Adrenal gland (tissue), 12 donors: Measurements from ENCODE around the gene RFT1. TPM values are rescaled to one million over a fixed set of nuclear protein-coding genes. Genes with fewer than 3 reads are reported as not detected.

ENCODE experiments used
- DNase-seq, 7 donors: peaks; one replicate each; pipeline ENCODE4 v3.0.0-alpha.2; 2019 to 2020
- H3K27ac ChIP-seq, 5 donors: fragments of 200-600 bp; sonication (generic) in 4 of 5; 1 replicate in 3 of 5; 2 replicates in 2 of 5; pipeline versions ENCODE4 v1.5.1 to v1.8.0; 2016 to 2020; ENCODE audit warnings: mild to moderate bottlenecking in 1 of 5
- H3K27me3 ChIP-seq: fragments of 200-600 bp; 2 replicates; pipeline ENCODE4 v1.8.0; 2021
- H3K36me3 ChIP-seq, 2 donors: fragments of 200-600 bp; replicated peaks in 1 of 2; 1 replicate in 1 of 2; 2 replicates in 1 of 2; pipeline versions ENCODE4 v1.5.1 to v1.8.0; 2018 to 2022
- H3K4me1 ChIP-seq, 2 donors: fragments of 200-600 bp; replicated peaks in 1 of 2; 1 replicate in 1 of 2; 2 replicates in 1 of 2; pipeline versions ENCODE4 v1.5.1 to v1.8.0; 2018 to 2021
- H3K4me3 ChIP-seq, 4 donors: fragments of 200-600 bp; sonication (generic) in 3 of 4; one replicate each; pipeline ENCODE4 v1.5.1; 2016 to 2018
- H3K9me3 ChIP-seq, 3 donors: fragments of 200-600 bp; sonication (generic) in 1 of 3; replicated peaks in 1 of 3; 1 replicate in 2 of 3; 2 replicates in 1 of 3; pipeline versions ENCODE4 v1.5.1 to v1.8.0; 2016 to 2021
- POLR2A ChIP-seq, 2 donors: fragments of 450-650 bp; IDR thresholded peaks; one replicate each; pipeline ENCODE4 v1.6.1; 2017; ENCODE audit warnings: antibody characterized with exemption in 2 of 2, mild to moderate bottlenecking in 2 of 2, moderate library complexity in 1 of 2
- WGBS, 4 donors: extraction: QIAGEN DNeasy Blood & Tissue Kit in 2 of 4; methylation state at CpG; one replicate each; pipeline versions ENCODE4 v1.1.5 to v1.1.7; 2013 to 2017; 5-methylcytosine and 5-hydroxymethylcytosine counted together
- intact Hi-C, 2 donors: fragments of 100-400 bp; cut with DNase I; formaldehyde crosslinking; loops; one replicate each; pipeline versions ENCODE4 v1.14.1 to v1.15.0; 2022 to 2023
- polyA plus RNA-seq, 3 donors: library from polyadenylated mRNA; stranded (reverse); fragments of 200-250 nt in 2 of 3; fragments of 350-450 nt in 1 of 3; fragmentation: Illumina TruSeq in 1 of 3; extraction: RNeasy Lipid Tissue Mini Kit (QIAGEN cat#74804) in 1 of 3; gene quantifications; one replicate each; pipeline ENCODE4 v1.2.3, GENCODE V29; 2013 to 2014
- total RNA-seq, 9 donors: library from RNA; depleted of rRNA in 4 of 9; stranded (reverse); fragments of >200 nt in 4 of 9; fragments of 120-200 nt in 1 of 9; fragmentation: NEBNext Ultra II Directional in 1 of 9; extraction: Animal tissue kit (Norgen Biotek cat#: 25700) in 1 of 9; gene quantifications; one replicate each; pipeline versions ENCODE4 v1.1.0 to v1.2.4, GENCODE V29; 2013 to 2023
- TF ChIP-seq, protein P1 (sequence below), 6 experiments: fragments of 450-650 bp in 4 of 6; fragments of 200-600 bp in 2 of 6; sonication (generic) in 1 of 6; IDR thresholded peaks; 1 replicate in 5 of 6; 2 replicates in 1 of 6; pipeline versions ENCODE4 v1.5.1 to v1.8.0; 2016 to 2021; ENCODE audit warnings: antibody characterized with exemption in 6 of 6, mild to moderate bottlenecking in 2 of 6, moderate library complexity in 1 of 6
- donor health status: healthy with polysubstance abuse.
- donor health status: Bipolar disorder and iron deficiency.
- donor health status: DM: yes; HTN: yes; CAD: no.
- donor health status: DM: no; HTN: no; CAD: no.
- donor health status: DM: no; HTN: no; CAD: no.
- donor health status: DM: yes; HTN: yes; CAD: no.

Gene RFT1
- total and polyA plus RNA-seq, 12 donors: 6.7 to 34.5 (median 20.4) TPM

- no peak overlapping the region for H3K27ac ChIP-seq
- H3K36me3 ChIP-seq: no peaks in the 10 kb centered on the region
- H3K27me3 ChIP-seq: no peaks in the 10 kb centered on the region
- no peaks in the 10 kb centered on the region for H3K9me3 ChIP-seq
- WGBS, 4 donors: 70 to 88% (median 79%) methylated on average over 8 of the region's 8 CpGs
- intact Hi-C loops: no loop called here
- no peak for TF ChIP-seq POLR2A (IDR thresholded peaks at IDR 0.05)
- TF ChIP-seq, protein P1, sequence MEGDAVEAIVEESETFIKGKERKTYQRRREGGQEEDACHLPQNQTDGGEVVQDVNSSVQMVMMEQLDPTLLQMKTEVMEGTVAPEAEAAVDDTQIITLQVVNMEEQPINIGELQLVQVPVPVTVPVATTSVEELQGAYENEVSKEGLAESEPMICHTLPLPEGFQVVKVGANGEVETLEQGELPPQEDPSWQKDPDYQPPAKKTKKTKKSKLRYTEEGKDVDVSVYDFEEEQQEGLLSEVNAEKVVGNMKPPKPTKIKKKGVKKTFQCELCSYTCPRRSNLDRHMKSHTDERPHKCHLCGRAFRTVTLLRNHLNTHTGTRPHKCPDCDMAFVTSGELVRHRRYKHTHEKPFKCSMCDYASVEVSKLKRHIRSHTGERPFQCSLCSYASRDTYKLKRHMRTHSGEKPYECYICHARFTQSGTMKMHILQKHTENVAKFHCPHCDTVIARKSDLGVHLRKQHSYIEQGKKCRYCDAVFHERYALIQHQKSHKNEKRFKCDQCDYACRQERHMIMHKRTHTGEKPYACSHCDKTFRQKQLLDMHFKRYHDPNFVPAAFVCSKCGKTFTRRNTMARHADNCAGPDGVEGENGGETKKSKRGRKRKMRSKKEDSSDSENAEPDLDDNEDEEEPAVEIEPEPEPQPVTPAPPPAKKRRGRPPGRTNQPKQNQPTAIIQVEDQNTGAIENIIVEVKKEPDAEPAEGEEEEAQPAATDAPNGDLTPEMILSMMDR (IDR thresholded peaks at IDR 0.05): no peak
- H3K4me3 ChIP-seq: no peak overlapping the region
- no peaks in the 10 kb centered on the region for H3K4me1 ChIP-seq
- DNase-seq: peak in 1 of 7 donors; percentile 7
Measured at GRCh38 chr3:53082736-53083135, 47.5 kb downstream of the RFT1 start.

DNA sequence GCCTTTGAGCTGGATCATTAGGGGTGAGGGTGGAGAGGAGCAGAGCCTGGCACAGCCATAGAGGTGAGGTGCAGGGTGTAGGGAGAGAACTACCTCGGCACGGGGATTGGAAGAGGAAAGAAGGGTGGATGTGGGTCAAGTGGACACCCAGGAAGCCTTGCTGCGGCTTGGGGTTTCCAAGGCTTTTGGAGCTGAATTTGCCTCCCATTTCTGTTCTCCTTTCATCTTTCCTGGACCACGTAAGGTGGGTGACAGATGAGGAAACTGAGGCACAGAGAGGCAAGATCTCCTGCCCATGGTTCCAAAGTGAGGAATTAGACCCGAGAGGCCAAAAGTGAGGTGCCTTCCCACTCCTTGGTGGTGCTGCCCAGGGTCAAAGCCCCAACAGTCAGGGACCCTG is 48.9 kb downstream of the RFT1 start:
- 83 to 95% (median 88%) methylated on average over 5 of the region's 5 CpGs for WGBS, 4 donors
- Histone ChIP-seq H3K4me3 (no peak overlapping the region), H3K4me1 (no peaks in the 10 kb centered on the region), H3K36me3 (no peaks in the 10 kb centered on the region), H3K27ac (no peak overlapping the region), H3K27me3 (no peaks in the 10 kb centered on the region), H3K9me3 (no peaks in the 10 kb centered on the region)
- intact Hi-C loops: no loop called here
- no peak for TF ChIP-seq POLR2A (IDR thresholded peaks at IDR 0.05)
- TF ChIP-seq, protein P1 (IDR thresholded peaks at IDR 0.05): no peak
- no peak for DNase-seq

- no peak for TF ChIP-seq POLR2A (IDR thresholded peaks at IDR 0.05)
- TF ChIP-seq, protein P1 (IDR thresholded peaks at IDR 0.05): no peak
- no peak overlapping the region for H3K27ac ChIP-seq
- WGBS, 4 donors: 81 to 91% (median 86%) methylated on average over 7 of the region's 7 CpGs
- no peak overlapping the region for H3K4me3 ChIP-seq
- no peaks in the 10 kb centered on the region for H3K9me3 ChIP-seq
- peak in 1 of 7 donors; percentile 31 for DNase-seq
- intact Hi-C loops: no loop called here
- H3K27me3 ChIP-seq: no peaks in the 10 kb centered on the region
- H3K4me1 ChIP-seq: no peaks in the 10 kb centered on the region
- no peaks in the 10 kb centered on the region for H3K36me3 ChIP-seq
Measured at GRCh38 chr3:53080612-53081205, 49.5 kb downstream of the RFT1 start.

DNA sequence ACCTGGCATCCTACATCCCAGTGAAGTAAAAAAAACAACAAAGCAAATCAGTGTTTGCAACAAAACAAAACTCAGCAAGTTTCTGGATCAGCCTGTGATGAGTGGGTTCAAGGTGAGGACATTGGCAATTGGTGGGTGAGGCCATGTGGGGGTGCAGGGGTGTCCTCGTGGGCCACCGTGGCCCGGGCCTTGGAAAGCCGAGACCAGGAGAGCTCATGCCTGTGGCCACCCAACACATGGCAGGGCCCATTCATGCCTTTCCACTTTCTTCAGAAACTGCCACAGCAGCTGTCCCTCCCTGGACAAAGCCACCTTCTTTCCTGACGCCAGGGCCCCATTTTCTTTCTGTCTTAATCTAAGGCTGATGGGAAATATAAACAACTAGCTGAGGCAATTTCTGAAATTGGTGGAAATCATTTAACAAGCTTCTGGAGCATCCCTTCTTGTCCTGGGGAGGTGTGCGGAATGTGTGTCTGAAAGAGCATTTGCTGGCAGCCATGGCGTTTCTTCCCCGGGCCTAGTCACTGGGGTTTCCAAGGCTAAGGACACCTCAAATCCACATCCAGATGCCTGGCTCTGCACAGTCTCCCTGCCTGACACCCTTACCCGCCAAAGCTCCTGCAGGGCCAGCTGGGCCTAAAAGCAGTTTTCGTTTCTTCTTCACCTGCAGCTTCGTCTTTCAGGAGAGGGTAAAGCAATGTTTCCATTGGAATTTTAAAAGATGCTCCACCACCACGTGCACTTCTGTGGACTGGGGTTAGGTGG is 50.3 kb downstream of the RFT1 start:
- H3K4me3 ChIP-seq: no peak overlapping the region
- H3K36me3 ChIP-seq: no peaks in the 10 kb centered on the region
- DNase-seq: peak in 1 of 7 donors; percentile 33
- no peak overlapping the region for H3K27ac ChIP-seq
- no peaks in the 10 kb centered on the region for H3K4me1 ChIP-seq
- 70 to 80% (median 76%) methylated on average over 12 of the region's 12 CpGs for WGBS, 4 donors
- no peaks in the 10 kb centered on the region for H3K27me3 ChIP-seq
- intact Hi-C loops: loop anchor here (10.0 kb wide), 3 partner anchors 145 to 325 kb away; no protein-coding TSS in a partner anchor
- no peak for TF ChIP-seq POLR2A (IDR thresholded peaks at IDR 0.05)
- TF ChIP-seq, protein P1 (IDR thresholded peaks at IDR 0.05): no peak
- H3K9me3 ChIP-seq: no peaks in the 10 kb centered on the region
